Smooth muscle cell (in vitro differentiated cells): Measurements from ENCODE around the gene REM2. TPM values are rescaled to one million over a fixed set of nuclear protein-coding genes. Genes with fewer than 3 reads are reported as not detected.

Experiments
- DNase-seq: peaks from one replicate; lab custom pipeline; 2025; ENCODE audit not compliant: unreplicated experiment; lab: John Stamatoyannopoulos, UW
- H2AFZ ChIP-seq: fragments of 200-600 bp; sonication (generic); 2 replicates; pipeline ENCODE4 v1.6.0; 2016; ENCODE audit warnings: antibody characterized with exemption, low read depth, mild to moderate bottlenecking
- H3F3A ChIP-seq: fragments of 200-600 bp; sonication (generic); 2 replicates; pipeline ENCODE4 v1.6.0; 2017; ENCODE audit warnings: antibody characterized with exemption, low read depth
- H3K27ac ChIP-seq: fragments of 200-600 bp; sonication (generic); 2 replicates; pipeline ENCODE4 v1.5.1; 2016; ENCODE audit warnings: low read depth, mild to moderate bottlenecking
- H3K27me3 ChIP-seq: fragments of 200-600 bp; sonication (generic); 2 replicates; pipeline ENCODE4 v1.6.1; 2016; ENCODE audit warnings: low read depth, mild to moderate bottlenecking
- H3K36me3 ChIP-seq: fragments of 200-600 bp; sonication (generic); 2 replicates; pipeline ENCODE4 v1.5.1; 2016; ENCODE audit warnings: low read depth
- H3K4me1 ChIP-seq: fragments of 200-600 bp; sonication (generic); 2 replicates; pipeline ENCODE4 v1.5.1; 2016; ENCODE audit warnings: low read depth
- H3K4me2 ChIP-seq: fragments of 200-600 bp; sonication (generic); 2 replicates; pipeline ENCODE4 v1.6.0; 2016; ENCODE audit warnings: mild to moderate bottlenecking
- H3K4me3 ChIP-seq: fragments of 200-600 bp; sonication (generic); 2 replicates; pipeline ENCODE4 v1.5.1; 2016; ENCODE audit warnings: mild to moderate bottlenecking
- H3K79me2 ChIP-seq: fragments of 200-600 bp; sonication (generic); 2 replicates; pipeline ENCODE4 v1.6.0; 2016; ENCODE audit warnings: low read depth, mild to moderate bottlenecking
- H3K9ac ChIP-seq: fragments of 200-600 bp; sonication (generic); 2 replicates; pipeline ENCODE4 v1.6.0; 2016; ENCODE audit warnings: low read depth
- H3K9me3 ChIP-seq: fragments of 200-600 bp; sonication (generic); replicated peaks from 2 replicates; pipeline ENCODE4 v1.5.1; 2016; ENCODE audit warnings: low read depth
- H4K20me1 ChIP-seq: fragments of 200-600 bp; sonication (generic); 2 replicates; pipeline ENCODE4 v1.6.0; 2016; ENCODE audit warnings: low read depth
- WGBS: methylation state at CpG from one replicate; pipeline ENCODE4 v1.1.7; 2016; ENCODE audit warnings: low lambda C conversion rate; 5-methylcytosine and 5-hydroxymethylcytosine counted together
- polyA plus RNA-seq: library from polyadenylated mRNA; unstranded; fragments of >200 nt; fragmentation: Nextera tagmentation; extraction: Ambion mirVana; gene quantifications from 2 replicates; pipeline ENCODE4 v1.2.1, GENCODE V29; 2016
- total RNA-seq: library from RNA; depleted of rRNA; stranded (reverse); fragments of >200 nt; gene quantifications from 2 replicates; pipeline ENCODE4 v1.2.3, GENCODE V29; 2014
- TF ChIP-seq, protein P1 (sequence below): fragments of 200-600 bp; sonication (generic); IDR thresholded peaks from 2 replicates; pipeline ENCODE4 v1.5.1; 2017; ENCODE audit warnings: borderline replicate concordance, mild to moderate bottlenecking, antibody characterized with exemption; ENCODE audit not compliant: insufficient read depth, poor library complexity, severe bottlenecking

The REM2 gene
- total and polyA plus RNA-seq, 2 experiments from 2014 or later, result 1.6 to 2.6 TPM

DNA sequence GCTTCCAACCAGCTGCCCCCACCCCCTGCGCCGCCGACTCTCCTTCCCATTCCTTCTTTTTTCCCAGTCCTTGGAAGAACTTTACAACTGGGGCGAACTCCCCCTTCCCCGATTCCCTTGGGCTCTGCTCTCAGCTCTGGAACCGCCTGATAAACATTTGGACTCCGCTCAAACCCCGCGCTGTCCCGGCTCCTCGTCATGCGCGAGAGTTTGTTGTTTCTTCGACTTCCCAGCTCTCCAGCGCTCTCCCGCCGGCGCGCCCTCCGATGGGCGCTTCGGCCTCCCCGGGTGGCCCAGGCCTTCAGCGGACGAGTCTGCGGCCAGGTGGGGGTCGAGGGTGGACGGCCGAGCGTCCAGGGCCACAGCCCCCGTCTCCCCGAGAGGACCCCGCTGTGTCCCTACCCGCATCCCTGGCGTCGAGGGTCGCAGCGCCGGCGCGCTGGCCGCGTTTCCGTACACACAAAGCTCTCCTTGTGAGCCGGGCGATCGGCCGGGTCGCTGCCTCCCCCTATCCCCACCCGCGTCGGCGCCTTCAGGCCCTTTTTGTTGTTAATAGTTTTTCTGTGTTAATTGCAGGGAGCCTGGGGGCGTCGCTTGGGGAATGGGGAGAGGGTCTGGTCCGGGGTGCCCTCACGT, 45.8 kb upstream of the REM2 start:
- Histone ChIP-seq H4K20me1 (peaks cover 40% of the 10 kb centered on the region), H3K79me2 (peaks cover 58% of the 10 kb centered on the region), H3K27me3 (no peaks in the 10 kb centered on the region), H3K4me3 (peak overlapping the region; percentile 71), H3K9me3 (no peaks in the 10 kb centered on the region), H3K4me1 (peaks cover 4% of the 10 kb centered on the region), H3K4me2 (peak overlapping the region; percentile 95), H3K9ac (peak overlapping the region; percentile 96), H3K36me3 (no peaks in the 10 kb centered on the region), H3K27ac (peak overlapping the region; percentile 87), H2AFZ (peak overlapping the region; percentile 32), H3F3A (peaks cover 31% of the 10 kb centered on the region)
- TF ChIP-seq, protein P1, sequence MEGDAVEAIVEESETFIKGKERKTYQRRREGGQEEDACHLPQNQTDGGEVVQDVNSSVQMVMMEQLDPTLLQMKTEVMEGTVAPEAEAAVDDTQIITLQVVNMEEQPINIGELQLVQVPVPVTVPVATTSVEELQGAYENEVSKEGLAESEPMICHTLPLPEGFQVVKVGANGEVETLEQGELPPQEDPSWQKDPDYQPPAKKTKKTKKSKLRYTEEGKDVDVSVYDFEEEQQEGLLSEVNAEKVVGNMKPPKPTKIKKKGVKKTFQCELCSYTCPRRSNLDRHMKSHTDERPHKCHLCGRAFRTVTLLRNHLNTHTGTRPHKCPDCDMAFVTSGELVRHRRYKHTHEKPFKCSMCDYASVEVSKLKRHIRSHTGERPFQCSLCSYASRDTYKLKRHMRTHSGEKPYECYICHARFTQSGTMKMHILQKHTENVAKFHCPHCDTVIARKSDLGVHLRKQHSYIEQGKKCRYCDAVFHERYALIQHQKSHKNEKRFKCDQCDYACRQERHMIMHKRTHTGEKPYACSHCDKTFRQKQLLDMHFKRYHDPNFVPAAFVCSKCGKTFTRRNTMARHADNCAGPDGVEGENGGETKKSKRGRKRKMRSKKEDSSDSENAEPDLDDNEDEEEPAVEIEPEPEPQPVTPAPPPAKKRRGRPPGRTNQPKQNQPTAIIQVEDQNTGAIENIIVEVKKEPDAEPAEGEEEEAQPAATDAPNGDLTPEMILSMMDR, result no peak
- WGBS, result under 1% methylated on average over 52 of the region's 57 CpGs
- DNase-seq, result no peak

DNA sequence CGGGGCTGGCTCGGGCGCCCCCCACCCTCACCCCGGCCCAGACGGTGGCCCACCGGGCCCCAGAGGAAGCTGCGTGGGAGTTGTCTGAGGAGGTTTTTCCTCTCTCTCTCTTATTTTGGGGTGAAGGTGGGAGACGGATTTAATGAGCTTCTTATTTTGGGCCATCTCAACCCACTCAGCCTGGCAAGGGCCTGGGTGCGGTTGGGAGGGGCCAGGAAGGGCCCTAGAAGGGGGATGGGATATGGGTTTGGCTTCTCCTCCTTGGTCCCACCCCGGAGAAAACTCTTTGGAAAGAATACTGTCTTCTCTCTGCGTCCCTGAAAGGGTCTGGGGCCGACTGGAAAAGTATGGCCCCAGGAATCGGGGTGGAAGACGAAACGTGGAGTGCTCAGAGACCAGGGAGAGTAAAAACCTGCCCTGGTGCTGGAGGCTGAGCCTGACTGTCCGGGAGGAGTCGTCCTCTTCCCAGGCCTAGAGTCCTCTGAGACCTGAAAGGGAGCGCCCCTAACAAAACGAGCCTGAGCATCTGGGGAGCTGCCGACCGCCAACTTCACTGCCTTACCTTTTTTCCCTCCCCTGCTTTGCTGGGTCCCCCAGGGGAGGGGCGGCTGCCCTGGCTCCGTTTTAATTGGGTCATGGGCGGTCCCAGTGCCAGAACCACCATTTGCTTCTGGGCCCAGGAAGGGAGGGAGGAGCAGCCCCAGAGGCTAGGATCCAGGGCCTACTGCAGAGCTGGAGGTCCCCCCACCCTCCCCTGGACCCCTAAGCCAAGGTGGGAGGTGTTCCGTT, 45.1 kb upstream of the REM2 start:
- WGBS, result 7% methylated on average over 22 of the region's 25 CpGs

DNA sequence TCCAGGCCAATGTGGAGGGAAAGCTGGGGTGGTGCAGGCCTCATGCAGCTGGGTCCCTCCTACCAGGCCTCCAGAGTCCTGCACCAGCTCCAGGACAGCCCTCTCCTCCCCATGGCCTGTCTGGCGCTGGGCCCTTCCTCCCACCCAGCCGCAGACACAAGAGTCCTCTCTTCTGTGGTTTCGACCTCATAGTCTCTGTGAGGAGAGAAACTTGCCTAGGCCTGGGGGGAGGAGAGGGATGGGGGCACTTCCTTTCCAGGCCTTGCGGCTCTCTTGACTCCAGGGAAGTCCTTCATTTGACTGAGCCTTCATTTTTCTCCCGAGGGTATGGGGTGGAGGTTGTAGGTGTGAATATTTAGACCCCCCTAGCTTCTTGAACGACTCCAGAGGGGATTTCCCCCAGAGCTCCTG, 44.4 kb upstream of the REM2 start:
- Histone ChIP-seq H3K4me1 (peaks cover 4% of the 10 kb centered on the region), H3K27ac (peak overlapping the region; percentile 87), H3K9me3 (no peaks in the 10 kb centered on the region), H3F3A (peaks cover 43% of the 10 kb centered on the region), H3K79me2 (peaks cover 71% of the 10 kb centered on the region), H3K4me2 (peak overlapping the region; percentile 95), H3K4me3 (peak overlapping the region; percentile 71), H4K20me1 (peaks cover 51% of the 10 kb centered on the region), H2AFZ (no peak overlapping the region), H3K36me3 (no peaks in the 10 kb centered on the region), H3K9ac (peak overlapping the region; percentile 96), H3K27me3 (no peaks in the 10 kb centered on the region)
- 6% methylated on average over 6 of the region's 6 CpGs for WGBS
- DNase-seq, result no peak
- TF ChIP-seq, protein P1, result no peak

More for the DNA sequence above, 45.1 kb upstream of the REM2 start:
- TF ChIP-seq, protein P1, result no peak
- Histone ChIP-seq H3K27me3 (no peaks in the 10 kb centered on the region), H3K9me3 (no peaks in the 10 kb centered on the region), H3K4me2 (peak overlapping the region; percentile 95), H3F3A (peaks cover 37% of the 10 kb centered on the region), H4K20me1 (peaks cover 47% of the 10 kb centered on the region), H3K36me3 (no peaks in the 10 kb centered on the region), H3K9ac (peak overlapping the region; percentile 96), H3K79me2 (peaks cover 65% of the 10 kb centered on the region), H3K4me3 (peak overlapping the region; percentile 71), H2AFZ (peak overlapping the region; percentile 32), H3K4me1 (peaks cover 4% of the 10 kb centered on the region), H3K27ac (peak overlapping the region; percentile 87)
- DNase-seq, result no peak
